Skeletal muscle satellite cell (primary cell): ENCODE results near the gene COL2A1.

Experiments
- H3K27me3 ChIP-seq: 2 replicates; pipeline ENCODE4 v1.7.0; 2013; ENCODE audit warnings: low read length; ENCODE audit not compliant: control insufficient read depth, insufficient read depth
- H3K36me3 ChIP-seq: 2 replicates; pipeline ENCODE4 v1.7.0; 2013; ENCODE audit warnings: mild to moderate bottlenecking, control low read depth, low read length; ENCODE audit not compliant: insufficient read depth
- H3K4me1 ChIP-seq: 2 replicates; pipeline ENCODE4 v1.7.0; 2013; ENCODE audit warnings: low read length; ENCODE audit not compliant: control insufficient read depth, insufficient read depth
- H3K4me2 ChIP-seq: 2 replicates; pipeline ENCODE4 v1.7.0; 2013; ENCODE audit warnings: mild to moderate bottlenecking, low read length
- H3K4me3 ChIP-seq: 2 replicates; pipeline ENCODE4 v1.7.0; 2013; ENCODE audit warnings: low read length
- H3K9ac ChIP-seq: 2 replicates; pipeline ENCODE4 v1.7.0; 2013; ENCODE audit warnings: mild to moderate bottlenecking, low read depth, low read length, moderate library complexity
- H3K9me3 ChIP-seq: replicated peaks from 2 replicates; pipeline ENCODE4 v1.7.0; 2013; ENCODE audit warnings: mild to moderate bottlenecking, control low read depth, low read length

The COL2A1 gene

GRCh38 chr12:47945341-47945728 is 58.9 kb downstream of the COL2A1 start:
- Histone ChIP-seq H3K27me3 (peaks cover 11% of the 10 kb centered on the region), H3K9me3 (no peaks in the 10 kb centered on the region), H3K36me3 (no peaks in the 10 kb centered on the region), H3K4me1 (peaks cover 14% of the 10 kb centered on the region), H3K4me3 (no peak overlapping the region), H3K9ac (no peak overlapping the region), H3K4me2 (no peak overlapping the region)

GRCh38 chr12:47944685-47945340 is 59.5 kb downstream of the COL2A1 start:
- Histone ChIP-seq H3K9ac (no peak overlapping the region), H3K4me2 (no peak overlapping the region), H3K4me3 (no peak overlapping the region), H3K9me3 (no peaks in the 10 kb centered on the region), H3K36me3 (no peaks in the 10 kb centered on the region), H3K4me1 (peaks cover 14% of the 10 kb centered on the region), H3K27me3 (peaks cover 11% of the 10 kb centered on the region)

- H3K4me1 ChIP-seq = peaks cover 10% of the 10 kb centered on the region
- no peaks in the 10 kb centered on the region for H3K36me3 ChIP-seq
- H3K9me3 ChIP-seq = no peaks in the 10 kb centered on the region
- peaks cover 11% of the 10 kb centered on the region for H3K27me3 ChIP-seq
- no peak overlapping the region for H3K4me3 ChIP-seq
- H3K4me2 ChIP-seq = no peak overlapping the region
- H3K9ac ChIP-seq = no peak overlapping the region
Observed at GRCh38 chr12:47943623-47944340, 60.5 kb downstream of the COL2A1 start.

GRCh38 chr12:47942614-47943225 is 61.6 kb downstream of the COL2A1 start:
- Histone ChIP-seq H3K4me3 (no peak overlapping the region), H3K9ac (no peak overlapping the region)

GRCh38 chr12:47941871-47942613 is 62.2 kb downstream of the COL2A1 start:
- no peak overlapping the region for H3K4me3 ChIP-seq
- no peaks in the 10 kb centered on the region for H3K36me3 ChIP-seq
- no peak overlapping the region for H3K4me2 ChIP-seq
- no peak overlapping the region for H3K9ac ChIP-seq
- H3K4me1 ChIP-seq = peaks cover 19% of the 10 kb centered on the region
- no peaks in the 10 kb centered on the region for H3K9me3 ChIP-seq
- H3K27me3 ChIP-seq = peaks cover 11% of the 10 kb centered on the region

More at GRCh38 chr12:47942614-47943225, 61.6 kb downstream of the COL2A1 start:
- no peak overlapping the region for H3K4me2 ChIP-seq
- H3K9me3 ChIP-seq = no peaks in the 10 kb centered on the region
- H3K27me3 ChIP-seq = peaks cover 11% of the 10 kb centered on the region
- H3K4me1 ChIP-seq = peaks cover 20% of the 10 kb centered on the region
- no peaks in the 10 kb centered on the region for H3K36me3 ChIP-seq

GRCh38 chr12:47941475-47941780 is 62.8 kb downstream of the COL2A1 start:
- Histone ChIP-seq H3K4me1 (peaks cover 13% of the 10 kb centered on the region), H3K9ac (no peak overlapping the region), H3K4me3 (no peak overlapping the region), H3K36me3 (no peaks in the 10 kb centered on the region), H3K27me3 (peaks cover 11% of the 10 kb centered on the region), H3K9me3 (no peaks in the 10 kb centered on the region), H3K4me2 (no peak overlapping the region)

- Histone ChIP-seq H3K36me3 (no peaks in the 10 kb centered on the region), H3K9ac (no peak overlapping the region), H3K27me3 (peaks cover 11% of the 10 kb centered on the region), H3K4me3 (no peak overlapping the region), H3K9me3 (no peaks in the 10 kb centered on the region), H3K4me1 (peaks cover 10% of the 10 kb centered on the region), H3K4me2 (no peak overlapping the region)
Observed at GRCh38 chr12:47940773-47941474, 63.4 kb downstream of the COL2A1 start.

GRCh38 chr12:47939009-47939601 is 65.2 kb downstream of the COL2A1 start:
- no peak overlapping the region for H3K4me3 ChIP-seq
- H3K36me3 ChIP-seq = no peaks in the 10 kb centered on the region
- peaks cover 14% of the 10 kb centered on the region for H3K4me1 ChIP-seq
- H3K9ac ChIP-seq = no peak overlapping the region
- H3K9me3 ChIP-seq = no peaks in the 10 kb centered on the region
- no peak overlapping the region for H3K4me2 ChIP-seq
- peaks cover 11% of the 10 kb centered on the region for H3K27me3 ChIP-seq

- Histone ChIP-seq H3K4me2 (no peak overlapping the region), H3K4me3 (no peak overlapping the region), H3K9ac (no peak overlapping the region), H3K27me3 (peaks cover 10% of the 10 kb centered on the region), H3K9me3 (no peaks in the 10 kb centered on the region), H3K36me3 (no peaks in the 10 kb centered on the region), H3K4me1 (peaks cover 14% of the 10 kb centered on the region)
Observed at GRCh38 chr12:47938594-47938993, 65.7 kb downstream of the COL2A1 start.

GRCh38 chr12:47938093-47938492 is 66.2 kb downstream of the COL2A1 start:
- Histone ChIP-seq H3K9ac (no peak overlapping the region), H3K4me2 (peak overlapping the region; percentile 35), H3K4me1 (peaks cover 14% of the 10 kb centered on the region), H3K4me3 (no peak overlapping the region), H3K9me3 (no peaks in the 10 kb centered on the region), H3K36me3 (no peaks in the 10 kb centered on the region), H3K27me3 (peaks cover 7% of the 10 kb centered on the region)

GRCh38 chr12:47935184-47935583 is 69.1 kb downstream of the COL2A1 start:
- H3K9ac ChIP-seq = no peak overlapping the region
- H3K9me3 ChIP-seq = no peaks in the 10 kb centered on the region
- H3K36me3 ChIP-seq = no peaks in the 10 kb centered on the region
- peaks cover 19% of the 10 kb centered on the region for H3K27me3 ChIP-seq
- no peak overlapping the region for H3K4me3 ChIP-seq
- H3K4me1 ChIP-seq = peaks cover 14% of the 10 kb centered on the region
- no peak overlapping the region for H3K4me2 ChIP-seq
